GM23338 (cell line): ENCODE measurements around the gene RCCD1. TPM values are rescaled to one million over a fixed set of nuclear protein-coding genes. Genes with fewer than 3 reads are reported as not detected.

Experiments
- ATAC-seq: fragments of 200-7000 bp; cut with Tn5 transposase; 3 replicates; pipeline ENCODE4 v1.9.1; 2020
- DNase-seq: peaks from one replicate; pipeline ENCODE4 v3.0.0-alpha.2; 2015; ENCODE audit warnings: low spot score
- H2AFZ ChIP-seq: fragments of 200-600 bp; sonication (generic); 2 replicates; pipeline ENCODE4 v1.8.0; 2016; ENCODE audit warnings: antibody characterized with exemption, mild to moderate bottlenecking, moderate library complexity
- H3F3A ChIP-seq: fragments of 200-600 bp; sonication (generic); replicated peaks from 2 replicates; pipeline ENCODE4 v1.8.0; 2017; ENCODE audit warnings: antibody characterized with exemption, mixed run types, low read depth
- H3K27ac ChIP-seq: fragments of 200-600 bp; sonication (generic); 2 replicates; pipeline ENCODE4 v1.6.1; 2016; ENCODE audit warnings: low read depth
- H3K27me3 ChIP-seq: fragments of 200-600 bp; sonication (generic); 2 replicates; pipeline ENCODE4 v1.8.0; 2016; ENCODE audit warnings: mild to moderate bottlenecking, mixed run types, moderate library complexity; ENCODE audit not compliant: insufficient read depth
- H3K36me3 ChIP-seq: fragments of 200-600 bp; sonication (generic); 2 replicates; pipeline ENCODE4 v1.8.0; 2016; ENCODE audit warnings: mild to moderate bottlenecking; ENCODE audit not compliant: insufficient read depth
- H3K4me1 ChIP-seq: fragments of 200-600 bp; sonication (generic); 2 replicates; pipeline ENCODE4 v1.8.0; 2016; ENCODE audit warnings: mild to moderate bottlenecking, moderate library complexity; ENCODE audit not compliant: insufficient read depth
- H3K4me2 ChIP-seq: fragments of 200-600 bp; sonication (generic); 2 replicates; pipeline ENCODE4 v1.7.1; 2017; ENCODE audit warnings: mixed run types
- H3K4me3 ChIP-seq: fragments of 200-600 bp; sonication (generic); 2 replicates; pipeline ENCODE4 v1.6.1; 2016; ENCODE audit warnings: mixed run types
- H3K79me2 ChIP-seq: fragments of 200-600 bp; sonication (generic); replicated peaks from 2 replicates; pipeline ENCODE4 v1.8.0; 2017; ENCODE audit warnings: mild to moderate bottlenecking; ENCODE audit not compliant: insufficient read depth
- H3K9me2 ChIP-seq: fragments of 200-600 bp; sonication (generic); 2 replicates; pipeline ENCODE4 v1.8.0; 2017; ENCODE audit not compliant: insufficient read depth
- H4K20me1 ChIP-seq: fragments of 200-600 bp; sonication (generic); replicated peaks from 2 replicates; pipeline ENCODE4 v1.8.0; 2017; ENCODE audit warnings: mild to moderate bottlenecking; ENCODE audit not compliant: insufficient read depth
- H3K27ac Mint-ChIP-seq: 2 replicates; pipeline ENCODE4 v1.8.0; 2020; ENCODE audit warnings: inconsistent platforms, mild to moderate bottlenecking, moderate library complexity, mixed read lengths
- H3K27me3 Mint-ChIP-seq: 3 replicates; pipeline ENCODE4 v1.8.0; 2022; ENCODE audit warnings: low read depth, mild to moderate bottlenecking, moderate library complexity, mixed read lengths, inconsistent platforms; ENCODE audit not compliant: insufficient read depth, poor library complexity
- H3K36me3 Mint-ChIP-seq: 3 replicates; pipeline ENCODE4 v1.8.0; 2021; ENCODE audit warnings: low read depth, mild to moderate bottlenecking, inconsistent platforms, moderate library complexity, mixed read lengths
- H3K4me1 Mint-ChIP-seq: 3 replicates; pipeline ENCODE4 v1.8.0; 2020; ENCODE audit warnings: mild to moderate bottlenecking, inconsistent platforms, mixed read lengths
- H3K4me3 Mint-ChIP-seq: 3 replicates; pipeline ENCODE4 v1.8.0; 2021; ENCODE audit warnings: moderate library complexity, mild to moderate bottlenecking, inconsistent platforms, mixed read lengths
- H3K9me3 Mint-ChIP-seq: 3 replicates; pipeline ENCODE4 v1.8.0; 2020; ENCODE audit warnings: moderate library complexity, mild to moderate bottlenecking, inconsistent platforms, mixed read lengths
- CREB1 ChIP-seq: fragments of 250-450 bp; sonication (Bioruptor Pico); IDR thresholded peaks from 2 replicates; pipeline ENCODE4 v1.5.0; 2020; ENCODE audit warnings: low read depth, mild to moderate bottlenecking, moderate library complexity
- CTCF ChIP-seq, 2 experiments: fragments of 200-600 bp in 1 of 2; sonication (generic) in 1 of 2; conservative IDR thresholded peaks; 2 replicates each; pipeline versions ENCODE4 v1.5.1 to v1.6.1; 2016 to 2017; ENCODE audit warnings: antibody characterized with exemption in 2 of 2, low read depth in 2 of 2, mild to moderate bottlenecking in 2 of 2, moderate library complexity in 1 of 2
- EZH2 ChIP-seq: fragments of 200-600 bp; sonication (generic); IDR thresholded peaks from one replicate; pipeline ENCODE4 v1.8.0; 2017; ENCODE audit warnings: antibody characterized with exemption, mild to moderate bottlenecking, low read depth; ENCODE audit not compliant: unreplicated experiment
- NANOG ChIP-seq: IDR thresholded peaks from 2 replicates; pipeline ENCODE4 v1.6.1; 2016; ENCODE audit warnings: antibody characterized with exemption, borderline replicate concordance
- POLR2AphosphoS5 ChIP-seq: IDR thresholded peaks from 2 replicates; pipeline ENCODE4 v1.6.1; 2016; ENCODE audit warnings: antibody characterized with exemption, low read depth
- REST ChIP-seq: IDR thresholded peaks from one replicate; pipeline ENCODE4 v1.6.1; 2018; ENCODE audit warnings: antibody characterized with exemption; ENCODE audit not compliant: unreplicated experiment
- STAT1 ChIP-seq: IDR thresholded peaks from one replicate; pipeline ENCODE4 v1.6.1; 2016; ENCODE audit warnings: antibody characterized with exemption; ENCODE audit not compliant: unreplicated experiment
- ZNF331 ChIP-seq: fragments of 250-450 bp; sonication (Bioruptor Pico); IDR thresholded peaks from 2 replicates; pipeline ENCODE4 v1.5.0; 2020; ENCODE audit warnings: low read depth, mild to moderate bottlenecking, moderate library complexity
- polyA plus RNA-seq: library from polyadenylated mRNA; unstranded; fragments of >200 nt; fragmentation: Nextera tagmentation; extraction: Ambion mirVana; gene quantifications from 2 replicates; pipeline ENCODE4 v1.2.1, GENCODE V29; 2016
- total RNA-seq: library from RNA; depleted of rRNA; stranded (reverse); fragments of >200 nt; shearing (Covaris generic); gene quantifications from 2 replicates; pipeline ENCODE4 v1.2.3, GENCODE V29; 2014

Gene RCCD1
- total and polyA plus RNA-seq, 2 experiments from 2014 or later, result 10.8 to 17.1 TPM

GRCh38 chr15:90933301-90933700, 21.4 kb upstream of the RCCD1 start (continued):
- TF ChIP-seq EZH2 (no peak), NANOG (no peak), REST (no peak), CTCF (conservative IDR thresholded peaks at IDR 0.05; ENCODE audit: low read depth in 2 of 2) (no peak), CREB1 (no peak), POLR2AphosphoS5 (no peak), STAT1 (no peak), ZNF331 (CRISPR knock-in tag) (no peak)

- TF ChIP-seq POLR2AphosphoS5 (no peak), CTCF (conservative IDR thresholded peaks at IDR 0.05; ENCODE audit: low read depth in 2 of 2) (peak; percentile 81 to 91)
- H3K27ac ChIP-seq, result no peak overlapping the region
These were observed 20.3 kb upstream of the RCCD1 start for GRCh38 chr15:90934256-90934948.

More at GRCh38 chr15:90934256-90934948, 20.3 kb upstream of the RCCD1 start:
- Histone ChIP-seq H3K4me1 (peaks cover 23% of the 10 kb centered on the region), H4K20me1 (no peaks in the 10 kb centered on the region; the same call in 1 of the 2 replicates), H3F3A (peaks cover 6% of the 10 kb centered on the region; the same call in 1 of the 2 replicates), H2AFZ (peak overlapping the region; percentile 98), H3K79me2 (no peaks in the 10 kb centered on the region; the same call in 1 of the 2 replicates), H3K4me2 (peak overlapping the region; percentile 100), H3K36me3 (peaks cover 14% of the 10 kb centered on the region; the same call in 1 of the 2 replicates), H3K9me2 (no peaks in the 10 kb centered on the region), H3K27me3 (peaks cover 10% of the 10 kb centered on the region; the same call in 1 of the 2 replicates), H3K4me3 (peak overlapping the region; percentile 90)
- Mint-ChIP-seq H3K27me3 (peaks cover 16% of the 10 kb centered on the region), H3K9me3 (no peaks in the 10 kb centered on the region), H3K27ac (0 out of 2 replicates have a peak overlapping the region, but pooled peaks have one; percentile 42), H3K4me3 (peak overlapping the region; percentile 84), H3K4me1 (peaks cover 29% of the 10 kb centered on the region), H3K36me3 (peaks cover 12% of the 10 kb centered on the region)
- peak; percentile 96 for DNase-seq
- peak; percentile 50 for ATAC-seq
